Kidney (tissue), 14 donors: ENCODE data around the gene EDAR. TPM values are rescaled to one million over a fixed set of nuclear protein-coding genes. Genes with fewer than 3 reads are reported as not detected.

Experiments
- DNase-seq, 5 donors: peaks; one replicate each; pipeline ENCODE4 v3.0.0-alpha.2; 2013 to 2020
- FAIRE-seq: peaks from 2 replicates; lab custom pipeline; 2012; peaks lifted over from hg19 to GRCh38; lab: Jason Lieb, UNC
- H3K27ac ChIP-seq, 2 donors: one replicate each; pipeline ENCODE4 v1.7.0; 2013; ENCODE audit warnings: low read depth in 2 of 2, low read length in 2 of 2, inconsistent platforms in 1 of 2
- H3K27me3 ChIP-seq: one replicate; pipeline ENCODE4 v1.7.1; 2013; ENCODE audit warnings: low read length, inconsistent platforms; ENCODE audit not compliant: control insufficient read depth, insufficient read depth
- H3K36me3 ChIP-seq, 3 donors: one replicate each; pipeline versions ENCODE4 v1.7.0 to v1.7.1; 2013; ENCODE audit warnings: low read length in 3 of 3, control low read depth in 1 of 3, inconsistent platforms in 1 of 3; ENCODE audit not compliant: insufficient read depth in 3 of 3, control insufficient read depth in 2 of 3
- H3K4me1 ChIP-seq, 3 donors: one replicate each; pipeline versions ENCODE4 v1.7.0 to v1.7.1; 2013; ENCODE audit warnings: low read length in 3 of 3, inconsistent platforms in 1 of 3, low read depth in 1 of 3; ENCODE audit not compliant: control insufficient read depth in 2 of 3, insufficient read depth in 2 of 3
- H3K4me3 ChIP-seq, 3 donors: one replicate each; pipeline versions ENCODE4 v1.7.0 to v1.8.1; 2013; ENCODE audit warnings: low read length in 3 of 3, control low read depth in 1 of 3, inconsistent platforms in 1 of 3
- H3K9ac ChIP-seq, 3 donors: one replicate each; pipeline versions ENCODE4 v1.7.0 to v1.7.1; 2013; ENCODE audit warnings: low read length in 3 of 3, control low read depth in 1 of 3, inconsistent platforms in 1 of 3
- H3K9me3 ChIP-seq, 3 donors: one replicate each; pipeline versions ENCODE4 v1.7.0 to v1.7.1; 2013; ENCODE audit warnings: low read length in 3 of 3, control low read depth in 1 of 3, inconsistent platforms in 1 of 3; ENCODE audit not compliant: control insufficient read depth in 2 of 3, insufficient read depth in 1 of 3
- intact Hi-C: fragments of 100-400 bp; cut with DNase I; formaldehyde crosslinking; loops from one replicate; pipeline ENCODE4 v1.11.1; 2022
- polyA plus RNA-seq: library from polyadenylated mRNA; stranded (reverse); fragments of 350-450 nt; fragmentation: Illumina TruSeq; extraction: RNeasy Lipid Tissue Mini Kit (QIAGEN cat#74804); gene quantifications from one replicate; pipeline ENCODE4 v1.2.3, GENCODE V29; 2014; ENCODE audit warnings: low read depth, low replicate concordance; ENCODE audit not compliant: insufficient read depth
- total RNA-seq: library from RNA; stranded (reverse); fragmentation: NEBNext Ultra II Directional; extraction: Animal tissue kit (Norgen Biotek cat#: 25700); gene quantifications from one replicate; pipeline ENCODE4 v1.2.1, GENCODE V29; 2021
- TF ChIP-seq, protein P1 (sequence below): IDR thresholded peaks from 3 replicates; pipeline ENCODE4 v1.5.1; 2012; ENCODE audit warnings: mild to moderate bottlenecking, moderate library complexity, borderline replicate concordance; ENCODE audit not compliant: insufficient read depth; ENCODE audit errors: extremely low read depth
- donor health status: control.
- donor health status: control.
- donor health status: control.
- donor health status: control.
- donor health status: control.
- donor health status: DM: yes; HTN: yes; CAD: no.
- donor health status: Normal renal cell carcinoma (clear cell type).

The EDAR gene
- total and polyA plus RNA-seq, 2 donors from 2014 or later: 0.17 to 3.1 TPM

DNA sequence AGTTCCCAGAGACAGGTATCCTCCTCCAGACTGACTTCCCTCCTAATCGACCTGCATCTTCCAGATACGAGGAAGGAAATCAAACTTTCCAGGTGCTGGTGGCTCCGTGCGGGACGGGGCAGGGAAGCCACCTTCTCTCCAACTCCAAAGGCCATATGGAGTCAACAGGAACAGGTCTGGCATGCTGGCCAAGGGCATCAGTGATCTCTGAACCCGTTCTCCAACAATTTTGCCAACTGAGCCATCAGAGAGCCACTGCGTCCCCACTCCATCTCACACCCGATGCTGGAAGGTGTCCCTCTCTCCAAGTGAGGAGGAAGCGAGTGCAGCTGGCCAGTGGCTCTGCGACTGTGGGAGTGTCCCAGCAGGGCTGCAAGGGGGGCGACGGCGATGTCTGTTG lies 5.4 kb downstream of the EDAR start:
- FAIRE-seq: no peak
- H3K9ac ChIP-seq: no peak overlapping the region
- intact Hi-C loops: no loop called here
- no peak overlapping the region for H3K27ac ChIP-seq
- no peak for DNase-seq
- H3K36me3 ChIP-seq: no peaks in the 10 kb centered on the region
- no peaks in the 10 kb centered on the region for H3K9me3 ChIP-seq
- no peak overlapping the region for H3K4me3 ChIP-seq
- H3K27me3 ChIP-seq: no peaks in the 10 kb centered on the region
- TF ChIP-seq, protein P1, sequence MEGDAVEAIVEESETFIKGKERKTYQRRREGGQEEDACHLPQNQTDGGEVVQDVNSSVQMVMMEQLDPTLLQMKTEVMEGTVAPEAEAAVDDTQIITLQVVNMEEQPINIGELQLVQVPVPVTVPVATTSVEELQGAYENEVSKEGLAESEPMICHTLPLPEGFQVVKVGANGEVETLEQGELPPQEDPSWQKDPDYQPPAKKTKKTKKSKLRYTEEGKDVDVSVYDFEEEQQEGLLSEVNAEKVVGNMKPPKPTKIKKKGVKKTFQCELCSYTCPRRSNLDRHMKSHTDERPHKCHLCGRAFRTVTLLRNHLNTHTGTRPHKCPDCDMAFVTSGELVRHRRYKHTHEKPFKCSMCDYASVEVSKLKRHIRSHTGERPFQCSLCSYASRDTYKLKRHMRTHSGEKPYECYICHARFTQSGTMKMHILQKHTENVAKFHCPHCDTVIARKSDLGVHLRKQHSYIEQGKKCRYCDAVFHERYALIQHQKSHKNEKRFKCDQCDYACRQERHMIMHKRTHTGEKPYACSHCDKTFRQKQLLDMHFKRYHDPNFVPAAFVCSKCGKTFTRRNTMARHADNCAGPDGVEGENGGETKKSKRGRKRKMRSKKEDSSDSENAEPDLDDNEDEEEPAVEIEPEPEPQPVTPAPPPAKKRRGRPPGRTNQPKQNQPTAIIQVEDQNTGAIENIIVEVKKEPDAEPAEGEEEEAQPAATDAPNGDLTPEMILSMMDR: no peak
- peaks cover 0 to 13% (median 4%) of the 10 kb centered on the region in 3 donors for H3K4me1 ChIP-seq

- Histone ChIP-seq H3K27me3 (no peaks in the 10 kb centered on the region), H3K36me3 (no peaks in the 10 kb centered on the region), H3K4me3 (no peak overlapping the region), H3K4me1 (peaks cover 0 to 15% (median 4%) of the 10 kb centered on the region in 3 donors), H3K9ac (no peak overlapping the region), H3K27ac (no peak overlapping the region), H3K9me3 (no peaks in the 10 kb centered on the region)
- FAIRE-seq: no peak
- TF ChIP-seq, protein P1: no peak
- intact Hi-C loops: no loop called here
- no peak for DNase-seq
Measured at GRCh38 chr2:108983061-108983460, 6.0 kb downstream of the EDAR start.

DNA sequence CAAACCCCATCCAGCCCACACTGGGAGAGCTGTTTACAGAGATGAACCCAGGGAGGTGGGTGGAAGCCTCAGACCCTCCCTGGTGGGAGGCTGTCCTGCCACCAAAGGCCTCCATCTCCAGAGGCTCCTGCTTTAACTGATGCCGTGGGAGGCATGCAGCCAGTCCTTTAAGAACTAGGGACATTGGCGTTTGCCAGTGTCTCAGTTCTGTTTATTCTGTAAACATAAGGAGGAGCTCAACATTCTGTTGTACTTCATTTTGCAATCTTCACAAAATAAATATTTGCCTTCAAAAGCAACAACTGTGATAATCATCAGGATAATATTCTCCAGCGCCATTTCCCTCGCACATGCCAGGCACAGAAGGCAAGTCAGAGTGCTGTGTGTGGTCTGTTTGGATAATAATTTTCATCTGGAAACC lies 6.8 kb downstream of the EDAR start:
- intact Hi-C loops: no loop called here

More for the DNA sequence above, 6.8 kb downstream of the EDAR start:
- Histone ChIP-seq H3K36me3 (no peaks in the 10 kb centered on the region), H3K27me3 (no peaks in the 10 kb centered on the region), H3K4me1 (peaks cover 0 to 14% (median 4%) of the 10 kb centered on the region in 3 donors), H3K4me3 (no peak overlapping the region), H3K9ac (no peak overlapping the region), H3K9me3 (no peaks in the 10 kb centered on the region), H3K27ac (no peak overlapping the region)
- FAIRE-seq: no peak
- TF ChIP-seq, protein P1: no peak
- DNase-seq: no peak
